Activated effector memory CD4-positive, alpha-beta T cell treated with Interleukin-2 at 50 U/mL for 16 hours (primary cell): ENCODE results near the gene CLCC1.
"Not testable (repeated sequence)": the region's sequence is repeated elsewhere in the genome, so short reads cannot be mapped to it uniquely, and the experiment has no call there.

Experiments
- DNase-seq: peaks from one replicate; pipeline ENCODE4 v3.0.0-alpha.2; 2020

Gene CLCC1, protein sequence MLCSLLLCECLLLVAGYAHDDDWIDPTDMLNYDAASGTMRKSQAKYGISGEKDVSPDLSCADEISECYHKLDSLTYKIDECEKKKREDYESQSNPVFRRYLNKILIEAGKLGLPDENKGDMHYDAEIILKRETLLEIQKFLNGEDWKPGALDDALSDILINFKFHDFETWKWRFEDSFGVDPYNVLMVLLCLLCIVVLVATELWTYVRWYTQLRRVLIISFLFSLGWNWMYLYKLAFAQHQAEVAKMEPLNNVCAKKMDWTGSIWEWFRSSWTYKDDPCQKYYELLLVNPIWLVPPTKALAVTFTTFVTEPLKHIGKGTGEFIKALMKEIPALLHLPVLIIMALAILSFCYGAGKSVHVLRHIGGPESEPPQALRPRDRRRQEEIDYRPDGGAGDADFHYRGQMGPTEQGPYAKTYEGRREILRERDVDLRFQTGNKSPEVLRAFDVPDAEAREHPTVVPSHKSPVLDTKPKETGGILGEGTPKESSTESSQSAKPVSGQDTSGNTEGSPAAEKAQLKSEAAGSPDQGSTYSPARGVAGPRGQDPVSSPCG

GRCh38 chr1:108963052-108963686 is at the start of gene CLCC1:
TSS of gene CLCC1 (minus strand) at chr1:108963484. CDS start at chr1:108950437, 13,047 bp downstream.
- DNase-seq = peak; percentile 88

DNA sequence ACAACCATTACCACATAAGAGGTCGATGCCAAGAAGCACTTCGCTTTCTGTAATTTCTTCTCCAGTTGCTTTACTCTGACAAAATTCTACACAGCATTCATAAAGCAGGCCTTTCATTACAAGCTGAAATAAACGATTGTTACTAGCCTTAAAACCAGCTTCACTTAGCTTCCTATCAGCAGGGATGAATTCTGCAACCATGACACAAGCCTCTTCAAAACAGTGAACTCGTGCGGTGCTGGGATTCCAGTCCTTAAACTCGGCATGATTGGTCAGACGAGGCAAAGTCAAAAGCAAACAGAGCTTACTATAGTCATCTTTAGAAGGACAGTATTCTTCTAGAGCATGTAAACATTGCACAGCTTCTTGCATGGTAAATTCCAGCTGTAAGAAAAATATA is 48.1 kb upstream of the CLCC1 start:
- no peak for DNase-seq

DNA sequence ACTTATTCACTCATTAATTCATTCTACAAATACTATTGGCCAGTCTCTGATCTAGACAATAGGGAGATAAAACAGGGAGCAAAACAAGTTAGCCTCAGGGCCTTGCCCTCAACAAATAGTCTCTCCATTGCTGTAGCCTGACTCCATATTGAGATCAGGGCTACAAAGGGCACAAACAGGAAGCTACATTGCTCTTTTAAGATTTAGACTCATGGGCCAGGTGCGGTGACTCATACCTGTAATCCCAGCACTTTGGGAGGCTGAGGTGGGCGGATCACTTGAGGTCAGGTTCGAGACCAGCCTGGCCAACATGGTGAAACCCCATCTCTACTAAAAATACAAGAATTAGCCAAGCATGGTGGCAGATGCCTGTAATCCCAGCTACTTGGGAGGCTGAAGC is 33.3 kb upstream of the CLCC1 start:
- DNase-seq = not testable (repeated sequence)

GRCh38 chr1:108983114-108983513 is 19.8 kb upstream of the CLCC1 start:
- DNase-seq = no peak

DNA sequence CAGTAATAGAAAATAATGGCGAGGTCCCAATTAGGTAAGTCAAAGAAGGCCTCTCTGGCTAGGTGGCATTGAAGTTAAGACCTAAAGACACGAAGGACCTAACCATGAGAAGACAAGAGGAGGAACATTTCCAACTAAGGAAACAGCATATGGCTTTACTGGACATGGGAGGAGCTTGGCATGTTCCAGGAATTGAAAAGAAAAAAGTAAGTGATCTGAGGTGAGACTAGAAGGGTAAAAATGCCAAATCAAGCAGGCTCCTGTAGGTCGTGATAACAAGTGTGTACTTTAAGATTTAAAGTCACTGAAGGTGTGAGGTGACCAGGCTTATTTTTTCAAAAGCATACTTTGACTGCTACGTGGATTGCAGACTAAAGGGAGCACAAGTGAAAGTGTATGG is 13.4 kb upstream of the CLCC1 start:
- no peak for DNase-seq

DNA sequence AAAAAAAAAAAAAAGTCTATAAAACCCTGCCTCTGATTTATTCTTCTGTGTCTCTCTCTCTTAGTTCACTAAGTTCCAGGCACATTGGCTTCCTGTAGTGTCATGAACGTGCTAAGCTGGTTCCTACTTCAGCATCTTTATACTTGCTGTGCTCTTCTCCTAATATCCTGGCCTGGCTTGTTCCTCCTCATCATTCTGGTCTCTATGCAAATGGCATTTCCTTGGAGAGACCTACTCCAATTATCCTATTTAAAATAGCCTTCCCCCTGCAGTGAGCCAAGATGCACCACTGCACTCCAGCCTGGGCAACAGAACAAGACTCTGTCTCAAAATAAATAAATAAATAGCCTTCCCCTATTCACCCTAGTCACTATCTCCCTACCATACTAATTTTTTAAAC is 9.7 kb upstream of the CLCC1 start:
- DNase-seq = no peak

GRCh38 chr1:108969346-108969745 is 6.1 kb upstream of the CLCC1 start:
- no peak for DNase-seq

DNA sequence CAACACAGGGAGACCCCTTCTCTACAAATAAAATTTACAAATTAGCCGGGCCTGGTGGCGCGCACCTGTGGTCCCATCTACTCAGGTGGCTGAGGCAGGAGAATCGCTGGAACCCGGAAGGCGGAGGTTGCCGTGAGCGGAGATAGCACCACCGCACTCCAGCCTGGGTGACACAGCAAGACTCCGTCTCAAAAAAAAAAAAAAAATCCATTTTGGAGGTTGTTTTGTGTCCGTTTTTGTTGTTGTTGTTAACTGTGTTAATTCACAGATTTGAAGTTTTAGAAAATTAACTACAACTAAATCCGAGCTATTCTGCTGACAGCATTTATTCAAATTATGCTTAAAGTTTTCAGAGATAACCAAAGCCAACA is 618 bp downstream of the CLCC1 start:
- peak; percentile 18 for DNase-seq

GRCh38 chr1:108961752-108962486 is 1.4 kb downstream of the CLCC1 start:
- no peak for DNase-seq

DNA sequence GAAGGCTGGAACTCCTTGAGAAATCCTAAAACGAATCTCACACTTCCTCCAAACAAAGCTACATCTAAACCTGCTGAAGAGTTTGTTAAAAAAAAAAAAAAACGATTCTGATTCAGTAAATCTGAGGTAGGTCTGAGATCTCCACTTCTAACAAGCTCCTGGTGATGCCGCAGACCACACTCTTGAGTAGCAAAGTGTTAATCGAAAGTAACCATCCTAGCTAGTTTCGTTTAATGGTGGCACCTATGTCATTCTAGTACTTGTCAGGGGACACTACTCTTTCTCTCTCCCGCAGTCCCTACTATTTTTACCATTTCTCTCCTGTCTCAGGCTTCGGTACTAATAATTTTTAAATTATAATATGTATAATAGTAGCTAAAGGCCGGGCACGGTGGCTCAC is 2.1 kb downstream of the CLCC1 start:
- DNase-seq = no peak

- no peak for DNase-seq
Observed at GRCh38 chr1:108960719-108961118, 2.6 kb downstream of the CLCC1 start.

DNA sequence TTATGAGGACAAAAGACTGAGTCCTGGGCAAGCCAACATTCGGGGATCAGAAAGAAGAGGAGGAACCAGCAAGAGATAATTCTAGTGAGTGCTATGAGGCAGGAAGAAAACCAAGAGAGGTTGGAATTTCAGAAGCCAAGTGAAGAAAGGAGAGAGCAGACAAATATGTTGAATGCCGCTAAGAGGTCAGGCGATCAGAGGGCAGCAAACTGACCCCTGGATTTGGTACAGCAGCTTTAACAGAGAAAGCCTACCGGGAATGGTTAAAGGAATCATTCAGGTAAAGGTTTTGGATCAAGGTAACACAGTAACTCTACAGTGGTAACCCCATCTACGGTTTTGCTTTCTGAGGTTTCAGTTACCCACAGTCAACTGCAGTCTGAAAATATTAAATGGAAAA is 5.4 kb downstream of the CLCC1 start:
- DNase-seq = no peak

- DNase-seq = no peak
Observed at GRCh38 chr1:108955881-108956280, 7.4 kb downstream of the CLCC1 start.

- no peak for DNase-seq
Observed at GRCh38 chr1:108955111-108955510, 8.2 kb downstream of the CLCC1 start.

DNA sequence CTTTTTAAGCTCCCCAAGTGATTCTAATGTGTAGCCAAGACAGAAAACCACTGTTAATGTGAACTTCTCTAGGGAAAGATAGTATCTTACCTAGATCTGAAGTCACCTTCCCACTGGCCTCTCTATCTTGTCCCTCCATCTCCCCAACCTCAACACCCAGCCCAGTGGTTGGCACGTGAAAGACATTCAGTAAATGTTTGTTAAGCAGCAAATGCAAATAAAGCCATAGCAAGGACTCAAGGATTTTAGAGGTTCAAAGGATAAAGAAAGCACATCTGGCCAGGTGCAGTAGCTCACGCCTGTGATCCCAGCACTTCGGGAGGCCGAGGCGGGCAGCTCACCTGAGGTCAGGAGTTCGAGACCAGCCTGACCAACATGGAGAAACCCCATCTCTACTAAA is 9.8 kb downstream of the CLCC1 start:
- DNase-seq = no peak

GRCh38 chr1:108951242-108951641 is 12.0 kb downstream of the CLCC1 start:
- DNase-seq = no peak

DNA sequence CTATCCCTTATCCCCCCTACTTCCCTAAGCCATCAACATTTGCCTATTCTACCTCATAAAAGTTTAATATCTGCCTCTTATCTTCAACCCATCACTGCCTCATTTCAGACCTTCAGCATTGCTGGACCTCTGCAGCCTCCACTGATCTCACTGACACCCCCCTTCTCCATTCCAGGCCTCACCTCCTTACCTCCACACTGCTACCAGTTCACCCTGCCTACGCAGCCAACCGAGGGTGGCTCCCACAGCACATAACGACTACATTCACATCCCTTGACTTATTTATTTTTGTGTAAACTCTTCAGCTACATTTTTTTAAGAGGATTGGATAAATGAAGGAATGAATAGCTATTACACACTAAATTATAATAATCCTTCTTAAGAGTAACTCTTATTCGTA is 14.2 kb downstream of the CLCC1 start:
- no peak for DNase-seq

DNA sequence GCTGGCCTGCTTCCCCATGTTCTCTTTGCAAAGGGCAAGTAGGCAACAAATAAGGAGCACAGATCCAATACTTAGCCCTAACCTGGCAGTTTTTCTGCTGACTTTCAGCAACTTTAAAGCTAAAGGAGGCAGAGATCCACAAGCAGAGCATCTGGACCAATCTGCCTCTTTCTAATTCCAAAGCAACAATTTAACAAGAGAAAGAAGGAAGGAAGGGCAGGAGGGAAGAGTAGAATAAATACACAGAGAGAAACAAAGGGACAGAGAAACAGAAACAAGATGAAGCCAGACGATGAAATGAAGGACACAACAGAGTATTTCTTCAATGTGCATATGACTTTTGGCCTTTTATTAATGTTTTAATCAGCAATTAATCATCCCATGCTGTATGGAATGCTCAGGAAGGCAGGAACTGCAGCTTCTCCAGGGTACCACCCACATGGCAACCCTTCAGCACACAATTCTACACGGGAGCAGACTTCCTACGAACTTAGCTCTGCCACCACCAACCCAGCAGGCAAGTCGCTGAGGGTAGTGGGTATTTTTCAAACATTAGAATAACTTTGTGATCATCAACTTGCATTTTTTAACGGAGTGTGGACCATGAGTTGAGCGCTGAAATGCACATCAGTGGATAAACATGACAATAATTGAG is 15.3 kb downstream of the CLCC1 start:
- no peak for DNase-seq

DNA sequence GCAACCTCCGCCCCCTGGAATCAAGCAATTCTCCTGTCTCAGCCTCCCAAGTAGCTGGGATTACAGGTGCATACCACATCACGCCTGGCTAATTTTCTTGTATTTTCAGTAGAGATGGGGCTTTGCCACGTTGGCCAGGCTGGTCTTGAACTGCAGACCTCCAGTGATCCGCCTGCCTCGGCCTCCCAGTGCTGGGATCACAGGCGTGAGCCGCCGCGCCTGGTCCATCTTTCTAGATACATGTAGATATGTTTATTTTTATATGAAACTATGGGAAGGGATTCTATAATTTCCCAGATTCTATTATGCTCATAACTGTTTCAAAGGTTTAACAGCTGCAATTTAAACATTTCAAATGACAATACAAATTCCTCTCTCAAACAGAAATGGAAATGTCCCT is 27.1 kb downstream of the CLCC1 start:
- no peak for DNase-seq

- no peak for DNase-seq
Observed at GRCh38 chr1:108933944-108934343, 29.3 kb downstream of the CLCC1 start.

DNA sequence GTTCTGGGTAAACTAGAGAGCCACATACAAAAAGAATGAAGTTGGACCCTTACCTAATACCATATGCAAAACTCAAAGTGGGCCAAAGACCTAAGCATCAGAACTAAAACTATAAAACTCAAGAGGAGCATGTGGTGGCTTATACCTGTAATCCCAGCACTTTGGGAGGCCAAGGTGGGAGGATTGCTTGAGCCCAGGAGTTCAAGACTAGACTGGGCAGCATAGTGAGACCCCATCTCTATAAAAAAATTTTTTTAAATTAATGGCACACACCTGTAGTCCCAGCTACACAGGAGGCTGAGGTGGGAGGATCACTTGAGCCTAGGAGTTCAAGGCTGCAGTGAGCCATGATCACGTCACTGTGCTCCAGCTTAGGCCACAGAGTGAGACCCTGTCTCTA is 35.7 kb downstream of the CLCC1 start:
- not testable (repeated sequence) for DNase-seq

DNA sequence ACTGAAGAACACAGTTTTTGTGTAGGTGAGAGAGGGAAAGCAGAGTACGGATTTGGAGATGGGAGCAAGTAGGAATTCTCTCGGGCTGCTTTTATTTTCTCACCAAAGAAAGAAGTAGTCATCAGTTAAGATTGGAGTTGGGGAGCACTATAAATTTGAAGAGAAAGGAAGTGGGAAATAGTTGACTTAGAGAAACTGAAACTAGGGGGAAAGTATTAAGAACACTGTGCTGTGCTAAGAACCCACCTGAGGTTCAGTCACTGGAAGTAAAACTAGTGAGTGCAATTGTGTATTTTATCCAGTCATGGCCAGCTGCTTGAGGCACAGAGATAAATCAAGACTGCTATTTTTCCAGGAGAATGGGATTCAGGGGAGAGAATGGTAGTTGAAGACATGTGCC is 37.4 kb downstream of the CLCC1 start:
- no peak for DNase-seq

- DNase-seq = no peak
Observed at GRCh38 chr1:108916788-108917187, 46.5 kb downstream of the CLCC1 start.
